ENCODE results near the gene ILDR2.

Gene ILDR2

DNA sequence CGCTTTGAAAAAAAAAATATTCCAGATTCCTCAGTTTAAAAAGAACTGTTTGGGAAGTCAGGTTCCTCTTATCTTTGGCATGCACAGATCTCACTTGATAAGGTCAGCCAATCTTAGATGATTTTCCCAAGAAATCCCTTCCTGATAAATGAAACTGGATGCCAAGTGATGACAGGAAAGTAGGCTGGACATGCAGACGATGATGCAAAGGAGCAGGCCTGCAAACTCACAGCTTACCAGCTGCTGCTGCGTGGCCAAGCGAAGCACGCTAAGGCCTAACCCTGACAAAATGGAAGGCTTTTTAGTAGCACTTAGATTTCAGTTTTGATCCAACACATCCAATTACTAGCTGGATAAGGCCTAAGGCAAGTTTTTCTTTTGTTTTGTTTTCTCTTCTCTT, 109.4 kb downstream of the ILDR2 start:
- no peaks in the 10 kb centered on the region for H3K27me3 ChIP-seq (ENCODE audit: insufficient read depth, low read length)
- H3K4me2 ChIP-seq (ENCODE audit: low read length), result no peak overlapping the region
- H3K27ac ChIP-seq (ENCODE audit: low read depth, low read length, poor library complexity, severe bottlenecking), result no peak overlapping the region
- H3K9me3 ChIP-seq (ENCODE audit: low read length), result no peaks in the 10 kb centered on the region
- H4K20me1 ChIP-seq (ENCODE audit: insufficient read depth, low read length), result no peaks in the 10 kb centered on the region
- no peak for TF ChIP-seq EZH2 (IDR thresholded peaks at IDR 0.05; ENCODE audit: borderline replicate concordance, low read length)
- TF ChIP-seq, protein P1, sequence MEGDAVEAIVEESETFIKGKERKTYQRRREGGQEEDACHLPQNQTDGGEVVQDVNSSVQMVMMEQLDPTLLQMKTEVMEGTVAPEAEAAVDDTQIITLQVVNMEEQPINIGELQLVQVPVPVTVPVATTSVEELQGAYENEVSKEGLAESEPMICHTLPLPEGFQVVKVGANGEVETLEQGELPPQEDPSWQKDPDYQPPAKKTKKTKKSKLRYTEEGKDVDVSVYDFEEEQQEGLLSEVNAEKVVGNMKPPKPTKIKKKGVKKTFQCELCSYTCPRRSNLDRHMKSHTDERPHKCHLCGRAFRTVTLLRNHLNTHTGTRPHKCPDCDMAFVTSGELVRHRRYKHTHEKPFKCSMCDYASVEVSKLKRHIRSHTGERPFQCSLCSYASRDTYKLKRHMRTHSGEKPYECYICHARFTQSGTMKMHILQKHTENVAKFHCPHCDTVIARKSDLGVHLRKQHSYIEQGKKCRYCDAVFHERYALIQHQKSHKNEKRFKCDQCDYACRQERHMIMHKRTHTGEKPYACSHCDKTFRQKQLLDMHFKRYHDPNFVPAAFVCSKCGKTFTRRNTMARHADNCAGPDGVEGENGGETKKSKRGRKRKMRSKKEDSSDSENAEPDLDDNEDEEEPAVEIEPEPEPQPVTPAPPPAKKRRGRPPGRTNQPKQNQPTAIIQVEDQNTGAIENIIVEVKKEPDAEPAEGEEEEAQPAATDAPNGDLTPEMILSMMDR (IDR thresholded peaks at IDR 0.05; ENCODE audit: low read length), result no peak
- no peaks in the 10 kb centered on the region for H3K4me1 ChIP-seq (ENCODE audit: insufficient read depth, low read length, severe bottlenecking)
- no peaks in the 10 kb centered on the region for H3K9me2 ChIP-seq (ENCODE audit: low read depth, low read length)
- peaks cover 4% of the 10 kb centered on the region for H3K79me2 ChIP-seq (ENCODE audit: insufficient read depth, low read length)
- H3K4me3 ChIP-seq (ENCODE audit: low read depth, low read length, poor library complexity, severe bottlenecking), result no peak overlapping the region
- H2AFZ ChIP-seq (ENCODE audit: low read length), result no peak overlapping the region
- H3K9ac ChIP-seq (ENCODE audit: low read length), result no peak overlapping the region
- H3F3A ChIP-seq (ENCODE audit: insufficient read depth, low read length), result no peaks in the 10 kb centered on the region
- peaks cover 71% of the 10 kb centered on the region for H3K36me3 ChIP-seq (ENCODE audit: insufficient read depth, low read length)

DNA sequence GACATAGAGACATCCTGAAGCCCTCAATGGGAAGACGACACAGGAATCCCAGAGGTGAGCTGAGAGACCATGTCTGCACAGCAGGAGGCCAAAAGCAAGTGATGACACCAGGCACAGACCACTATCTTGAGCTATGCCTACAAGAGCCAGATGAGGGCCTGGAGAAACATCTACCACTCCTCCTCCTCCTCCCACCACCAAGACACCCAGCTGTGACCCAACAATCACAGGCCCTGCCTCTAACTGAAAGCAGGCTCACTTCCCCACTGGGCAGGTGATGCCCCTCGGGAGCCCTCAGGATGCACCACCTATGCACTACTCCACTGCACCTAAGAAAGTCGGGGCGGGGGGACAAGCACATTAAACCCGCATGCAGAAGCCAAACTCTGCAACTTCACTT, 115.7 kb downstream of the ILDR2 start:
- Histone ChIP-seq H3K36me3 (ENCODE audit: insufficient read depth, low read length) (peaks cover 100% of the 10 kb centered on the region), H3K9me3 (ENCODE audit: low read length) (no peaks in the 10 kb centered on the region), H3F3A (ENCODE audit: insufficient read depth, low read length) (no peaks in the 10 kb centered on the region), H3K9ac (ENCODE audit: low read length) (no peak overlapping the region), H3K4me2 (ENCODE audit: low read length) (no peak overlapping the region), H4K20me1 (ENCODE audit: insufficient read depth, low read length) (no peaks in the 10 kb centered on the region), H3K79me2 (ENCODE audit: insufficient read depth, low read length) (no peaks in the 10 kb centered on the region), H3K27ac (ENCODE audit: low read depth, low read length, poor library complexity, severe bottlenecking) (no peak overlapping the region), H2AFZ (ENCODE audit: low read length) (no peak overlapping the region), H3K27me3 (ENCODE audit: insufficient read depth, low read length) (no peaks in the 10 kb centered on the region), H3K4me3 (ENCODE audit: low read depth, low read length, poor library complexity, severe bottlenecking) (no peak overlapping the region), H3K9me2 (ENCODE audit: low read depth, low read length) (no peaks in the 10 kb centered on the region), H3K4me1 (ENCODE audit: insufficient read depth, low read length, severe bottlenecking) (no peaks in the 10 kb centered on the region)
- TF ChIP-seq, protein P1 (IDR thresholded peaks at IDR 0.05; ENCODE audit: low read length), result no peak
- no peak for TF ChIP-seq EZH2 (IDR thresholded peaks at IDR 0.05; ENCODE audit: borderline replicate concordance, low read length)

DNA sequence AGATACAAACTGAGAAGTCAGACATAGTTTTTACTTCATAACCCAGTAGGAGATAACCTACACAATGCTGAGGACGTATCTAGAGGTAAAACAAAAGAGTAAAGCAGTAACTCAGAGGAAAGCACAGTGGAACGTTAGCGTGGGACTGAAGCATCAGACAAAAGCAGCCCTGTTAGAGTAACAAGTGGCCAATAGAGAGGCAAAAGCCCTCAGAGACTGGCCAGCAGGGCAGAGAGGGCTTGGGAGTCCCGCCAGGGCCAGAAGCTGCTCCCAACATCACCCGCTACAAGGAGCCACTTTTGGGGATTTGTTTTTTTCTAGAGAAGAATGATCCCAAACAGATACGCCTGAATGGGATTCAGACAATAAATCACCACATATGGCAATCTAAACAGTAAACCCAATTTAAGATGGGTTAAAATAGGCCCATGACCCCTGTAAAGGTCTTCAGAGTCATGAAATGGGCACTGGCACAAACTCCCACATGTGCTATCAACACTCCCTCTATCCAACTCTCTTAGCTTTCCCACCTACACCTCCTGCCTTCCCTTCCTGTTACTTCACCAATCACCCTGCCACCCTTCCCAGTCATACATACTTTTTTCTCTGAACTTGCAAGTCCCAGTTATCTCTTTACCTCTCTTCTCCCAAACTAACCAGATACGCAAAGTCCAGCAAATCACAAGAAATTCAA, 116.5 kb downstream of the ILDR2 start:
- Histone ChIP-seq H3K27me3 (ENCODE audit: insufficient read depth, low read length) (no peaks in the 10 kb centered on the region), H3K4me2 (ENCODE audit: low read length) (no peak overlapping the region), H3K9me3 (ENCODE audit: low read length) (no peaks in the 10 kb centered on the region), H3K36me3 (ENCODE audit: insufficient read depth, low read length) (peaks cover 100% of the 10 kb centered on the region), H3K4me1 (ENCODE audit: insufficient read depth, low read length, severe bottlenecking) (no peaks in the 10 kb centered on the region), H3K9me2 (ENCODE audit: low read depth, low read length) (no peaks in the 10 kb centered on the region), H3K9ac (ENCODE audit: low read length) (no peak overlapping the region), H3F3A (ENCODE audit: insufficient read depth, low read length) (no peaks in the 10 kb centered on the region), H3K4me3 (ENCODE audit: low read depth, low read length, poor library complexity, severe bottlenecking) (no peak overlapping the region), H3K27ac (ENCODE audit: low read depth, low read length, poor library complexity, severe bottlenecking) (no peak overlapping the region), H4K20me1 (ENCODE audit: insufficient read depth, low read length) (no peaks in the 10 kb centered on the region), H2AFZ (ENCODE audit: low read length) (no peak overlapping the region), H3K79me2 (ENCODE audit: insufficient read depth, low read length) (no peaks in the 10 kb centered on the region)
- TF ChIP-seq, protein P1 (IDR thresholded peaks at IDR 0.05; ENCODE audit: low read length), result no peak
- no peak for TF ChIP-seq EZH2 (IDR thresholded peaks at IDR 0.05; ENCODE audit: borderline replicate concordance, low read length)
